Neuronal stem cell (in vitro differentiated cells): Measurements from ENCODE around the gene UNK.

ENCODE experiments used
- DNase-seq: peaks from one replicate; pipeline ENCODE4 v3.0.0-alpha.2; 2013; ENCODE audit warnings: low spot score
- H2AFZ ChIP-seq: one replicate; pipeline ENCODE4 v1.6.1; 2013; ENCODE audit warnings: mild to moderate bottlenecking, low read length, inconsistent platforms
- H2AK5ac ChIP-seq: 2 replicates; pipeline ENCODE4 v1.6.1; 2013; ENCODE audit warnings: low read depth, mild to moderate bottlenecking, inconsistent platforms, low read length, moderate library complexity, mixed read lengths
- H2BK120ac ChIP-seq: 2 replicates; pipeline ENCODE4 v1.6.1; 2013; ENCODE audit warnings: low read depth, mild to moderate bottlenecking, inconsistent platforms, low read length, moderate library complexity, mixed read lengths
- H2BK12ac ChIP-seq: one replicate; pipeline ENCODE4 v1.6.1; 2013; ENCODE audit warnings: low read length, inconsistent platforms
- H2BK15ac ChIP-seq: 2 replicates; pipeline ENCODE4 v1.6.1; 2013; ENCODE audit warnings: mild to moderate bottlenecking, low read length, inconsistent platforms, mixed read lengths
- H2BK5ac ChIP-seq: one replicate; pipeline ENCODE4 v1.6.1; 2013; ENCODE audit warnings: inconsistent platforms, mild to moderate bottlenecking, low read length, moderate library complexity
- H3K14ac ChIP-seq: one replicate; pipeline ENCODE4 v1.6.1; 2013; ENCODE audit warnings: low read length, inconsistent platforms
- H3K18ac ChIP-seq: 2 replicates; pipeline ENCODE4 v1.6.1; 2013; ENCODE audit warnings: low read length, inconsistent platforms
- H3K23ac ChIP-seq: 2 replicates; pipeline ENCODE4 v1.6.1; 2013; ENCODE audit warnings: low read depth, mild to moderate bottlenecking, mixed read lengths, low read length, inconsistent platforms; ENCODE audit not compliant: poor library complexity
- H3K27ac ChIP-seq: replicated peaks from 3 replicates; pipeline ENCODE4 v1.5.1; 2013; ENCODE audit warnings: low read length, inconsistent platforms
- H3K27me3 ChIP-seq, 3 experiments: 2 replicates each; pipeline ENCODE4 v1.6.1; 2013; ENCODE audit warnings: low read length in 3 of 3, mild to moderate bottlenecking in 2 of 3, inconsistent platforms in 1 of 3, low read depth in 1 of 3, mixed read lengths in 1 of 3, moderate library complexity in 1 of 3; ENCODE audit not compliant: control insufficient read depth in 3 of 3, insufficient read depth in 3 of 3
- H3K36me3 ChIP-seq, 2 donors: replicated peaks in 1 of 2; 2 replicates each; pipeline ENCODE4 v1.6.1; 2013; ENCODE audit warnings: low read length in 2 of 2; ENCODE audit not compliant: control insufficient read depth in 2 of 2, insufficient read depth in 2 of 2
- H3K4ac ChIP-seq: 2 replicates; pipeline ENCODE4 v1.6.1; 2013; ENCODE audit warnings: inconsistent platforms, mild to moderate bottlenecking, low read length, moderate library complexity
- H3K4me1 ChIP-seq, 2 donors: 1 replicate in 1 of 2; 2 replicates in 1 of 2; pipeline ENCODE4 v1.6.1; 2013; ENCODE audit warnings: low read length in 2 of 2, low read depth in 1 of 2; ENCODE audit not compliant: control insufficient read depth in 2 of 2, insufficient read depth in 1 of 2
- H3K4me2 ChIP-seq: one replicate; pipeline ENCODE4 v1.6.1; 2013; ENCODE audit warnings: mild to moderate bottlenecking, low read length, inconsistent platforms; ENCODE audit not compliant: insufficient read depth, poor library complexity, severe bottlenecking
- H3K4me3 ChIP-seq, 2 donors: 2 replicates each; pipeline ENCODE4 v1.5.1; 2013; ENCODE audit warnings: low read length in 2 of 2, mild to moderate bottlenecking in 2 of 2, inconsistent platforms in 1 of 2, moderate library complexity in 1 of 2
- H3K79me1 ChIP-seq: one replicate; pipeline ENCODE4 v1.6.1; 2013; ENCODE audit warnings: low read depth, mild to moderate bottlenecking, inconsistent platforms, low read length, moderate library complexity
- H3K9ac ChIP-seq: one replicate; pipeline ENCODE4 v1.6.1; 2013; ENCODE audit warnings: mild to moderate bottlenecking, low read depth, low read length, inconsistent platforms; ENCODE audit not compliant: poor library complexity
- H3K9me3 ChIP-seq, 2 donors: replicated peaks in 1 of 2; 2 replicates each; pipeline versions ENCODE3 to v1.6.1; 2013; ENCODE audit warnings: low read length in 2 of 2, mild to moderate bottlenecking in 2 of 2, inconsistent platforms in 1 of 2, low read depth in 1 of 2, mixed read lengths in 1 of 2, moderate library complexity in 1 of 2; ENCODE audit not compliant: control insufficient read depth in 2 of 2, insufficient read depth in 1 of 2
- H4K8ac ChIP-seq: one replicate; pipeline ENCODE4 v1.6.1; 2013; ENCODE audit warnings: low read depth, mild to moderate bottlenecking, inconsistent platforms, low read length, moderate library complexity
- H4K91ac ChIP-seq: one replicate; pipeline ENCODE4 v1.6.1; 2013; ENCODE audit warnings: low read length, low read depth, mild to moderate bottlenecking, inconsistent platforms; ENCODE audit not compliant: poor library complexity
- WGBS, 2 donors: extraction: QIAGEN DNeasy Blood & Tissue Kit; methylation state at CpG; one replicate each; pipeline ENCODE4 v1.1.7; 2013; ENCODE audit warnings: missing lambda C conversion rate in 2 of 2, mixed read lengths in 1 of 2; ENCODE audit not compliant: insufficient read length in 2 of 2, insufficient replicate concordance in 1 of 2; ENCODE audit errors: extremely low coverage in 2 of 2; 5-methylcytosine and 5-hydroxymethylcytosine counted together

UNK gene

GRCh38 chr17:75738218-75738802 is 46.3 kb upstream of the UNK start:
- no peak overlapping the region for H3K9ac ChIP-seq
- no peak overlapping the region for H3K23ac ChIP-seq
- H2BK12ac ChIP-seq, result no peak overlapping the region
- H3K36me3 ChIP-seq, result no peaks in the 10 kb centered on the region
- H4K8ac ChIP-seq, result peak overlapping the region; percentile 24
- H3K27me3 ChIP-seq, result peaks cover 0 to 11% (median 0%) of the 10 kb centered on the region in 3 experiments
- H3K79me1 ChIP-seq, result peaks cover 4% of the 10 kb centered on the region
- H2BK5ac ChIP-seq, result no peak overlapping the region
- H3K9me3 ChIP-seq, result no peaks in the 10 kb centered on the region
- no peak for DNase-seq
- no peak overlapping the region for H4K91ac ChIP-seq
- H2BK15ac ChIP-seq, result peak overlapping the region; percentile 21
- H2BK120ac ChIP-seq, result no peak overlapping the region
- peaks cover 0 to 10% of the 10 kb centered on the region in 2 donors for H3K4me1 ChIP-seq
- H3K4ac ChIP-seq, result no peak overlapping the region
- WGBS, 2 donors, result no CpG with 5 or more reads among the region's 14 CpGs
- H3K18ac ChIP-seq, result no peak overlapping the region
- no peak overlapping the region for H3K4me3 ChIP-seq
- no peak overlapping the region for H3K27ac ChIP-seq
- no peak overlapping the region for H2AK5ac ChIP-seq
- H3K14ac ChIP-seq, result peak overlapping the region; percentile 31
- no peak overlapping the region for H3K4me2 ChIP-seq
- peak overlapping the region; percentile 72 for H2AFZ ChIP-seq

DNA sequence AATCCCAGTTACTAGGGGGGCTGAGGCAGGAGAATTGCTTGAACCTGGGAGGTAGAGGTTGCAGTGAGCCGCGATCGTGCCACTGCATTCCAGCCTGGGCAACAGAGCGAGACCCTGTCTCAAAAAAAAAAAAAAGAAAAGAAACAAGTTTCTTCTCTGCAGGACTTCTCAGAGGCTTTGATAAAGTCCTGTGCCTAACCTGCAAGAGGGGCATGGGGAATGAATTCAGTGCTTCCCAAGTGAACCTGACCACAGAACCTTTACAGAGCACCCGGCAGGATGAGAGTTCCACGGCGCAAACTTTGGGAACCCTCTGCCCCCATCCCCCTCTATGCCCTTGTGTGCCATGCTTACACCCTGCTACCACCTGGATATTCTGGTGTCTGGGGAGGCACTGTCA is 45.4 kb upstream of the UNK start:
- no peak overlapping the region for H3K4ac ChIP-seq
- no peak overlapping the region for H3K4me2 ChIP-seq
- peaks cover 0 to 10% of the 10 kb centered on the region in 2 donors for H3K4me1 ChIP-seq
- H3K9me3 ChIP-seq, result no peaks in the 10 kb centered on the region
- no peak overlapping the region for H2BK120ac ChIP-seq
- no peak overlapping the region for H2BK12ac ChIP-seq
- H4K8ac ChIP-seq, result no peak overlapping the region
- H3K27ac ChIP-seq, result no peak overlapping the region
- H3K4me3 ChIP-seq, result peak overlapping the region in 1 of 2 donors; percentile 6
- H3K79me1 ChIP-seq, result peaks cover 4% of the 10 kb centered on the region
- no peak overlapping the region for H4K91ac ChIP-seq
- peaks cover 0 to 11% (median 0%) of the 10 kb centered on the region in 3 experiments for H3K27me3 ChIP-seq
- no CpG with 5 or more reads among the region's 7 CpGs for WGBS, 2 donors
- H2BK5ac ChIP-seq, result peak overlapping the region; percentile 94
- no peak overlapping the region for H3K9ac ChIP-seq
- H3K36me3 ChIP-seq, result no peaks in the 10 kb centered on the region
- H2AK5ac ChIP-seq, result peak overlapping the region; percentile 81
- DNase-seq, result no peak
- H3K18ac ChIP-seq, result peak overlapping the region; percentile 64
- peak overlapping the region; percentile 80 for H3K23ac ChIP-seq
- no peak overlapping the region for H2AFZ ChIP-seq
- peak overlapping the region; percentile 71 for H3K14ac ChIP-seq
- H2BK15ac ChIP-seq, result peak overlapping the region; percentile 92

- no peak overlapping the region for H3K27ac ChIP-seq
- peaks cover 4% of the 10 kb centered on the region for H3K79me1 ChIP-seq
- H3K18ac ChIP-seq, result peak overlapping the region; percentile 64
- H2BK12ac ChIP-seq, result peak overlapping the region; percentile 90
- no peaks in the 10 kb centered on the region for H3K9me3 ChIP-seq
- no peaks in the 10 kb centered on the region for H3K36me3 ChIP-seq
- peaks cover 0 to 11% (median 0%) of the 10 kb centered on the region in 3 experiments for H3K27me3 ChIP-seq
- no peak overlapping the region for H3K4me3 ChIP-seq
- peak overlapping the region; percentile 92 for H2BK15ac ChIP-seq
- no peak for DNase-seq
- no peak overlapping the region for H3K9ac ChIP-seq
- H2AFZ ChIP-seq, result no peak overlapping the region
- WGBS, 2 donors, result no CpG with 5 or more reads among the region's 14 CpGs
- H3K4me1 ChIP-seq, result peaks cover 0 to 5% of the 10 kb centered on the region in 2 donors
- no peak overlapping the region for H2BK120ac ChIP-seq
- no peak overlapping the region for H4K91ac ChIP-seq
- peak overlapping the region; percentile 71 for H3K14ac ChIP-seq
- H4K8ac ChIP-seq, result no peak overlapping the region
- H2BK5ac ChIP-seq, result peak overlapping the region; percentile 94
- peak overlapping the region; percentile 80 for H3K23ac ChIP-seq
- no peak overlapping the region for H3K4me2 ChIP-seq
- H2AK5ac ChIP-seq, result peak overlapping the region; percentile 81
- peak overlapping the region; percentile 53 for H3K4ac ChIP-seq
Measured at GRCh38 chr17:75739801-75740200, 44.8 kb upstream of the UNK start.

GRCh38 chr17:75740215-75740614 is 44.4 kb upstream of the UNK start:
- H3K27me3 ChIP-seq, result peaks cover 0 to 11% (median 0%) of the 10 kb centered on the region in 3 experiments
- no peak overlapping the region for H3K4me2 ChIP-seq
- no peak overlapping the region for H3K4ac ChIP-seq
- H3K27ac ChIP-seq, result no peak overlapping the region
- H4K91ac ChIP-seq, result no peak overlapping the region
- H2BK12ac ChIP-seq, result peak overlapping the region; percentile 90
- H3K4me3 ChIP-seq, result no peak overlapping the region
- peaks cover 0 to 5% of the 10 kb centered on the region in 2 donors for H3K4me1 ChIP-seq
- no peak overlapping the region for H3K9ac ChIP-seq
- WGBS, 2 donors, result no CpG with 5 or more reads among the region's 17 CpGs
- no peak overlapping the region for H2BK120ac ChIP-seq
- DNase-seq, result no peak
- H2BK15ac ChIP-seq, result peak overlapping the region; percentile 92
- H2BK5ac ChIP-seq, result peak overlapping the region; percentile 94
- no peaks in the 10 kb centered on the region for H3K36me3 ChIP-seq
- peak overlapping the region; percentile 64 for H3K18ac ChIP-seq
- H2AFZ ChIP-seq, result no peak overlapping the region
- peak overlapping the region; percentile 38 for H3K14ac ChIP-seq
- H3K23ac ChIP-seq, result peak overlapping the region; percentile 80
- no peak overlapping the region for H4K8ac ChIP-seq
- peaks cover 4% of the 10 kb centered on the region for H3K79me1 ChIP-seq
- no peaks in the 10 kb centered on the region for H3K9me3 ChIP-seq
- H2AK5ac ChIP-seq, result peak overlapping the region; percentile 81
